NCI-H2227 treated with DMSO at 0.1 percent for 48 hours (cell line): ENCODE data around the gene LUC7L3.
A peak's percentile ranks its signal among the peaks of the same experiment; 100 is the strongest.
"Not testable (repeated sequence)": the region's sequence is repeated elsewhere in the genome, so short reads cannot be mapped to it uniquely, and the experiment has no call there.

Experiments
- DNase-seq: peaks from one replicate; lab custom pipeline; 2025; lab: John Stamatoyannopoulos, UW

Gene LUC7L3

GRCh38 chr17:50783193-50783660, 63.8 kb downstream of the LUC7L3 start:
- peak; percentile 87 for DNase-seq

GRCh38 chr17:50783905-50784304, 64.5 kb downstream of the LUC7L3 start:
- DNase-seq = no peak

- no peak for DNase-seq
These were observed 65.7 kb downstream of the LUC7L3 start for GRCh38 chr17:50785126-50785525.

GRCh38 chr17:50785946-50786570, 66.7 kb downstream of the LUC7L3 start:
- DNase-seq = no peak

- DNase-seq = no peak
These were observed 67.7 kb downstream of the LUC7L3 start for GRCh38 chr17:50787106-50787505.

- no peak for DNase-seq
These were observed 71.2 kb downstream of the LUC7L3 start for GRCh38 chr17:50790618-50791017.

GRCh38 chr17:50792132-50792531, 72.7 kb downstream of the LUC7L3 start:
- no peak for DNase-seq

- no peak for DNase-seq
These were observed 73.6 kb downstream of the LUC7L3 start for GRCh38 chr17:50793007-50793406.

GRCh38 chr17:50794361-50794760, 75.0 kb downstream of the LUC7L3 start:
- DNase-seq = no peak

GRCh38 chr17:50797135-50797810, 77.9 kb downstream of the LUC7L3 start:
- no peak for DNase-seq

- DNase-seq = no peak
These were observed 79.3 kb downstream of the LUC7L3 start for GRCh38 chr17:50798424-50799288.

- DNase-seq = no peak
These were observed 80.2 kb downstream of the LUC7L3 start for GRCh38 chr17:50799582-50799981.

GRCh38 chr17:50800196-50800700, 80.8 kb downstream of the LUC7L3 start:
- no peak for DNase-seq

GRCh38 chr17:50802609-50803571, 83.5 kb downstream of the LUC7L3 start:
- DNase-seq = no peak

- no peak for DNase-seq
These were observed 84.3 kb downstream of the LUC7L3 start for GRCh38 chr17:50803676-50804075.

- DNase-seq = not testable (repeated sequence)
These were observed 85.5 kb downstream of the LUC7L3 start for GRCh38 chr17:50804749-50805475.

- DNase-seq = no peak
These were observed 86.1 kb downstream of the LUC7L3 start for GRCh38 chr17:50805486-50805885.
